ENCODE results near the gene CHCHD6.
A peak's percentile ranks its signal among the peaks of the same experiment; 100 is the strongest.

CHCHD6 gene

DNA sequence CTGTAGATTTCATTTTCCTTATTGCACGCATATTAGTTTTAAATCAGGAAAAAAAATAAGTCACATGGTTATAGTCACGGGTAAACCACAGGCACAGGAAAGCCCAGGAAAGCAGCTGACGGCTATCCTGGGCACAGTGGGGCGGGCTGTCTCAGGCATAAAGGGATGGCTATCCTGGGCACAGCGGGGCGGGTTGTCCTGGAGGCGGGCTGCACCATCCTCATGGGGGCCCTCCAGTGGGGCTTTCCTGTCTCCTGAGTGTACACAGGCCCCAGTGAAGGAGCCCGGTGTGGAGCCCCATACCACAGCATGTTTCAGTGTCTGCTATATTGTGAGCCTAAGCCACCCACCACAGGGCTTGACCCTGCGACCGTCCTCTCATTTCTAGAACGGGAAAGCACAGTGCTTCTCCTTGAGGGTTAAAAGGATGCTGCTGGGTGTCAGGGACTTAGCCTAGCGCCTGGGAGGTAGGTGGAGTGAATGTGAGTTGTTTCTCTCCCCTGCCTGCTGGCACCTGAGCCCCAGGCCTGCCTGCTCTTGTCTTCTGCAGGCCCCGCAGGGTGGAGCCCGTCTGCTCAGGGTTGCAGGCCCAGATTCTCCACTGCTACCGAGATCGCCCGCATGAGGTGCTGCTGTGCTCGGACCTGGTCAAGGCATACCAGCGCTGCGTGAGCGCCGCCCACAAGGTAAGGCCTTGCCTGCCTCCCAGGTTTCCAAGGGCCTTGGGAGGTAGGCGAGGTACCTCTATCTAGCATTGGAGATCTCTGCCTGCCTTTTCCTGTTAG lies 253.0 kb downstream of the CHCHD6 start:
- DNase-seq: no peak

DNA sequence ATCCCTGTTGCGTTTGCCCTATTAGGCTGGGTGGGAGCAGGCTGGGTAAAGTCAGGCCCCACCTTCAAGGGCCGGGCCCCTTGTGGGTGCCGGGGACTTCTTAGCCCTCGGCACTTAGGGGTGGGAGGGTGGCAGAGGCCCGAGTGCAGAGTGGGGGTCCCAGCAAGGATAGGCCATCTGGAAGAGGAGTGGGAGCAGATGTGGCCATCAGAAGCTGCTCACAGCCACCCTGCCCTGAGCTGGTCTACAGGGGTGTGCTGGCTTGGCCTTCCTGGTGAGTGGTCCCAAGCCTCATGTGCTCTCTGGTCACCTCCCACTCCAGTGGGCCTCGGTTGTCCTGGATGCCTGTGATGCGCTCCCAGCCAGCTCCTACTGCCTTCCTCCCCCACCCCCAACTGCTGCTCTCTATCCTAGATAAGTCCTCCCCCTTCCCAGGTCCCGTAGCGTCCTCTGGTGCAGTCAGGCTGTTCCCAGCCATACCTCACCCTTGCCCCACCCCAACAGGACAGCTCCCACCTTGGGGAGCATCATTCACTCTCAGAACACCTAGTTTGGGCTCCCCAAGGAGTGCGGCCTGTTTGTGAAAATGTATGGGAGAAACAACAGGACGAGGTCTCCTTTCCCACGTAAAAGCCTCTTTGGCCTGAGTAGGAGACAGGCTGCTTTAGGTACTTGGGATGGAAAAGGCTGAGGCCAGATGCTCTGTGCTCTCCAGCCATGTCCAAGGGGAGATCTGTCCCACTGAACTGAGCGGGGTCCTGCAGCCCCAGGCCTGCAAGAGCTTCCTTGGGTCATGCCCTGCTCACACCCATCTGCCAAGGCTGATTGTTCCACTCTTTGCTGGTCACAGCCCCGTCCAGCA lies 254.0 kb downstream of the CHCHD6 start:
- no peak for DNase-seq

DNA sequence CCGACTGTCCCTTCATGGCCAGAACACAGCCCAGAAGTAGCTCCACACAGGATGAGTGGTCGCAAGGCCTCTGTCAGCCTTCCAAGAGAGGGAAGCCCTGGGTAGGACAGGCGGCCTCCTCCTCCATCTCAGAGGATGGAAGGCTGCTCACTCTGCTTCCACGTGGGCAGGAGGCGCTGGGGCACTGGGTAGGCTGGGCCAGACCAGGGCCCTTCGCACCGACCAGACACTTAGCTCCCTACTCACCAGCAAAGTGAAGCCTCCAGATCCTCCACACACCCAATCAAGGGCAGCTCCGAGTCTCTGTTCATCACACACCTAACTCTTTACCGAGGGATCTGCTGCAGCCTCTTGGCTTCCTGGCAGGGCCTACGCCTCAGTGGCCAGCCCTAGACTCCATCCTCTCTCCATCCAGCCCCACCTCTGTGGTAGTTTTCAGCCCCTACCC lies 254.6 kb downstream of the CHCHD6 start:
- DNase-seq: no peak

DNA sequence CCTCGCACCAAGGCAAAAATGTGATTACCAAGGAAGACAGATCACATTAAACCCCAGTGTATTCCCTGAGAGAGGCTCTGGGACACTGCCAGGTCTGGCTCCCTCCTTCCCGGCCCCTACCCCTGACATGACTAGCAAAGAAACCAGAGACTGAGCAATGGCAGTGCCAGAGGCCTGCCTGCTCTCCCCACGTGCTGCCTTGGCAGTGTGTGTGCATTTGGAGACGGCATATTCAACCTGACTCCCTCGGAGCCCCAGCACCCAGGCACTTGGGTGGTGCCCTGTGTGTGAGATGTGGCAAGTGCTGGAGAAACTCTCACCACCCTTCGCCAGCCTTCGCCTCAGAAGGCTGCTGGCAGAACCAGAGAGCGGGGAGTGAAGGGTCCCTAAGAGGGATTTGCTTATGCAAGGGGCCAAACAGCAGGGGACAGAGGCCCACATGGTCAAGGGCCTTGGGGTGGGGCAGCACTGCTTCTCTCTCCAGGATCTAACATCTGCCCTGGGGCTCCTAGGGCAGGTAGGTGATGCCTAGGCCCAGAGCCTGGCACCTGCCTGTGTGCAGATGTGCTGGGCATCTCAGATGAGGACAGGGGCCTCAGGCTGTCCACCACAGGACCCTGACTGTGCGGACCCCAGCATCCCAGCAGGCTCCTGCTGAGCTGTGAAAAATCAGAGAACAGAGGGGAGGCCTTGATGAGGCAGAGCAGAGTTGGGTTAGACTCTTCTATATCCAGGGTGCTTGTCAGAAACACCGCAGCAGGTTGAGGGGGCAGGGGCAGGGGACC lies 255.3 kb downstream of the CHCHD6 start:
- DNase-seq: no peak

DNA sequence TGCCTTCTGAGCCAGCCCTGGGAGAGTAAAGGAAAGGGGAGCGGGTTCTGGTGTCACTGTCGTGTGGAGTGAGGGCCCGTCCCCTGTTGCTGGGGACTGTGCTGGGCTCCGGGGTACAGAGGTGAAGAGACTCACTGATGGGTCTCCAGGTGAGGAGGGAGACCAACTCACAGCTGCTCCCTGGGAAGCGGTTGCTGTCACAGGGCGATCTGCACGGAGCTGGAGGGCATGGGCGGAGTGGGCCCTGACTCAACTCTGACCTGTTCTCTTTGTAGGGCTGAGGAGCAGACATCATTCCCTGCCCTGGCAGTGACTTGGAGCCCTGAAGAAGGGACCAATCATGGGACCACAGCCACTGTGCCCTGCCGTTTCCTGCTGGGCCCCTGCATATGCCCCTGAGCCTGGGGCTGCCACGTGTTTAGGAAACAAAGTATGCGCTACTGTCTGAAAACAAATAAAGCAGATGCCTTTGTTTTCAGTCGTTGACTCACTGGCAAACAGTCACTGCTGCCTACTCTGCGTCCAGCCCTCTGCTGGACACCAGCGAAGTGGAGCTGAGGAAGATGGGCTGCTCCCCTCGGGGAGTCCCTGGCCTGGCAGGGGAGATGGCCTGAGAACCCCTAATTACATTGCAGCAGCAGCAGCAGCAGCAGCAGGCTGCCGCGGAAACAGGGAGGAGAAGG lies 256.0 kb downstream of the CHCHD6 start:
- DNase-seq: peak in 16 of 58 donors; percentile 30 to 73 (median 40)

DNA sequence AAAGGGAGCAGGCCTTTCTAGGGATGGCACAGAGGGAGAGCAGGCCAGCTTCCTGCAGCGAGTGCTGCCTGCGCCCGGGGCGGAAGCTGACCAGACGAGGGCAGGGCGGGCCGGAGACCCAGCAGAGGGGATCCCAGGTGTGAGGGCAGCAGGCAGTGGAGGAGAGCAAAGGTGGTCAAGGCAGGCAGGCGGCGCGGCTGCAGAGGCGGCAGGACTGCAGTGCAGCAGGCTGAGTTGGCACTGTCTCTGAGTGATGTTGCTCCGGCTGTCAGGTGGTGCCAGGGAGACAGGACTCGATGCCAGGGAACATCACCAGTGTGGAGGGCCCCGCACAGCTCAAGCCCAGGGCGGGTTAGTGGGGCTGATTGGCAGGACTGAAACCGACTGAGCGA lies 256.6 kb downstream of the CHCHD6 start:
- DNase-seq: peak in 14 of 58 donors; percentile 20 to 73 (median 40)

DNA sequence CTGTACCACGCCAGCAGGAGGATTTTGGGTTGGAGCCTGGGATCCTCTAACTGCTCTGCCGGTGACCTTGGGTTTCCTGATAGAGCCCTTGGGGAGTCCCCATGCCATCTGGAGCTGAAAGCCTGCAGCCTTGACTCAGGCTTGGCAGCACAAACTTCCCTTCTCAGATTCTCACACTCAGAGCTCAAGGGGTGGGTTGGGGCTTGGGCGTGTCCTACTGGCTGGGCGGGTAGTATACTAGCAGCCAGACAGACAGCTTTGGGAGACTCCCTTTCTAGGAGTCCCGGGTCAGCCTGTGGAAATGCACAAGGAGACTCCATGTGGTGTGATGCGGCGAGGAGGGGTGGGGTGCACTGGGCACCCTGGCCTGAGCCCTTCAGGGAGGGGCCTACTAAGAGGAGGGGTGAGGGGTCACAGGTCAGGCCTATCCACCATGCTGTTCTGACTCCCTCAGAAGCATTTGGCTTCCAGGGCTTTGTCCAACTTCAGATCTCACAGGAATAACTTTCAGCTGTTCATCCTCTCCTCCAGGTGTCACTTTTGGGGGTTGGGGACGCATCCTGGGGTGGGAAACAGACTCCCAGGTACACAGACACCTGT lies 257.3 kb downstream of the CHCHD6 start:
- no peak for DNase-seq

DNA sequence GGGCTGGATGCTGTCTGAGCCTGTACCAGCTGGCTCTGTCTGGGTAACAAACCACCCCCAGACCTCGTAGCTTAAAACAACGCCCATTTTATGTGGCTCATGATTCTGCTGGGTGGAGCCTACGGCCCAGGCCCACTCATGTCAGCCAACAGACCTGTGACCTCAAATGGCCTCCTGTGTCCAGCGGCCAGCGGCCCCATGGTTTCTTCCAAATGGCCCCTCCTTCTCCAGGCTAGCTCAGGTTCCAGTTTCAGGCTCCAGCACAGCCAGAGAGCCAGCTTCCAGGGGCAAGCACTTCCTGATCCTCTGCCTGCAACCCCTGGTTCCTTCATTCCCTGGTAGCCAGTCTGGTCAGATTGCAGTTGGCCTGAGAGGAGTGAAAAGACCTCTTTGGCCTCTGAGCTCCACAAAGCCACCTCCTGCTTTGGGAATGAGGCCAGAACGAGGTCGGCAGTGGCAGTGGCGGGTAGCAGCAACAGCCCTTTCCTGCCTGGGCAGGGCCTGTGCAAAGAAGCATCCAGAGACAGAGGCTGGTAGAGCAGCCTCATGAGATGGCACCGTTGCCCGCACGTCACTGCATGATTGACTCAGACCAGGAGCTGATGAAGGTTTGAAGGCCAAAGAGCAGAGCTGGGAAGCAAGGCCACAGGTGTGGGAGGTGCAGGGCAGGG lies 257.9 kb downstream of the CHCHD6 start:
- DNase-seq: no peak

DNA sequence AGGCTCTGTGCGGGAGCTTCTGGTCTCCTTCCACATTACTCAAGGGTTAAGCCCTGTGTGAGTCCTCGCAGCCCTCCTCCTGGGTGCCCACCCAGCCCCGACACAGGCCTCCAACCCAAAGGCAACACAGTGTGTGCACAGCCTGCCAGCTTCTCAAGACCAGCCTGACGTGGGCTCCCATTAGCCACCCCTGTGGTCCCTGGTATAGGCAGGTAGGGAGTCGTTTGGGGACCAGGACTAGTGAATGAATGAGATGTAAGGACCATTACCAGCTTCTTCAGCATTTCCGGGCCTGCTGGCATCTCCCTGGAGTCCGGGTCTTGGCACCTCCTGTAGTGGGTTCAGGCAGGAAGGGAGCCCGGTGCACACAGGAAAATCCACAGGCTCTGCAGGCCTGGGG lies 258.7 kb downstream of the CHCHD6 start:
- no peak for DNase-seq

DNA sequence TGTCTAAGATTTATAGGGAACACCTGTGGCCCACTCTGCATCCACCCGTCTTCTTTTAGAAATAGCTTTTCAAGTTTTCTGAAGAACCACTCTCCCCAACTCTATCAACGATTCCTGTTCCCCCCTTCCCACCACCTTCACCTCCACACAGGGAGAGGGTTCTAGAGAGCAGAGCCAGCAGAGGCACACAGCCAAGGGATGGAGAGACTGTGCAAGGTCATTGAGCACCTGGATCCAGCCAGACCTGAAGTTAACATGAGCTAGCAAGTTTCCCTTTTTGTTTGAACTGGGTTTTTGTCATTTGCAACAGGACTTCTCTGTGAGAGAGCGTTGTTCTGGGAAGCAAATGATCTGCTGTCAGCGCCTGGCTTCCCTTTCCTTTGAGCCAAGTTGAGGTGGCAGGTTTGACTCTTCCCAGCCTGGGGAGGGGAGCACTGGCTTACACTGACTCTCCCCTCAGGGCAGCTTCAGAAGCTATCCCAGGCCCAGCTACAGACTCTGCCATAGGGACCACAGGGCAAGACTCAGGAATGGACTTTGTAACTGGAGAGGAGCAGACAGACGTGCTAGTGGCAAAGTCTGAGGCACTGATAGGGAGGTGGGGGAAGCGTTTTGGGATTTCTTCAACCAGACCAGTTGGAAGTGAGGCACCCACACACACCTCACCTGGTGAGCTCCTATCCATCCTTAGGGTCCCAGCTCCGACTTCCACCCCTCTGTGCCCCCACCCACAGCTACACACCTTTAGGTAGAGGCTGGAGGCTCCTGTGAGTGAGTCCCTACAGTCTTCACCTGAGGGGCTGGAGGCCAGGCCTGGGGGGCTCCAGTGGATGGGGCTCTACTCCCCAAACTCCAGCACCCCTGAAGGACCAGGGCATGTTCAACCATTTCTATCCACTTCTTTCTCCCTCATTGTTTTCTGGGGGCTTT lies 259.5 kb downstream of the CHCHD6 start:
- no peak for DNase-seq

DNA sequence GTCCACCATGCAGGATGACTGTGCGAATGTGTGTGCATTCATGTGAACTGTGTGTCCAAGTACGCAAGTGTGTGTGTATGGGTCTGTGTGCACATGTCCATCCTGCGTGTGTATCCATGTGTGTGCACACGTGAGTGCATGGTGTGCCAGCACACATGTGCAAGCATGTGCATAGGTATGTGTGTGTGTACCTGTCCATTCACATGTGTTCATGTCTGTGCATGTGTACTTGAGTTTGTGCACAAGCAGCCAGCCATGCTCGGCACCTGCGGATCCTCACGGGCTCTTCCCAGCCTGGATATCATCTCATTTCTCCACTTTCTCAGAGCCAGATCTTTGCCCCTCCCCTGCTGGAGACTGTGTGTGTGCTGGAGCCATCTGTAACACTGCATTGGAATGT lies 260.2 kb downstream of the CHCHD6 start:
- no peak for DNase-seq

DNA sequence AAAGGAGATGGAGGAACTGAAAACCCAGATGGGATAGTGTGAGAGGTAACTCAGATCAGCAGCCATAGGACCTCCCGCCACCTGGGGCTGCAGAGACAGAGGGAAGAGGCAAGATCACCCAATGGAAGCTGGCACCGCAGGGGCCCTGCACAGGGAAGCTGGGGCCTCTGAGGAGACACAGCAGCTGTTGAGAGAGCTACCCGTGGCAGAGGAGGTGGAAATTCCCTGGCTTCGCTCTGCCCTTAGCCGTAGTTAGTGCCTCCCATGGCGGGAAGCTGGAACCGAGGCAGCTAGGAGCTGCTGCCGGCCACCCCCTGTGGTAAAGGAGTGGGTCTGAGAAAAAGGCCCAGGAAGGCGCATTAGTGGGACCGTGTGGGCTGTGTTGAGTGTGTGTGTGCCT lies 260.9 kb downstream of the CHCHD6 start:
- DNase-seq: no peak

DNA sequence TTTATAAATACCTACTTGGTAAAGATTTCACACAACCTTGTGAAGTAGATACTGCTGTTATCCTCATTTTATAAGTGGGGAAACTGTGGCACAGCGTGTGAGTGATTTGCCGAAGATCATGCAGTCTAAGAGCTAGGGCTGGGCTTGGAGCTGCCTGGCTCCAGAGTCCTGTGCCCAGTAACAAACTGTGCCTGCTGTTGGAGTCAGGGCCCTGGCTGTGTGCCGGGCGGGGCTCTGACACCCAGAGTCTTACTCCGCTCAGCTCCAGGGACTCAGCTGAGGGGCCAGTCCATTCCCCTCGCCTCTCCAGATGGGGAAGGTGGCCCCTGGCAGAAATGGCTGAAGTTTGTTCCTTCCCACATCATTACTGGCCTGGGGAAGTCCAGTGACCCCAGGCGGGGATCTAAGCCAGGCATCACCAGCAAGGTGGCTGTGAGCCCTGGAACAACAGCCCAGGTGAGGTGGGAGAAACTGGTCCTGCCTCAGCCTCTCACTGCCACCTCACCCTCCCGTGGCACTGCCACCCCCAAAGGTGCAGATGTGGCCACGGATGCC lies 261.6 kb downstream of the CHCHD6 start:
- DNase-seq: no peak

DNA sequence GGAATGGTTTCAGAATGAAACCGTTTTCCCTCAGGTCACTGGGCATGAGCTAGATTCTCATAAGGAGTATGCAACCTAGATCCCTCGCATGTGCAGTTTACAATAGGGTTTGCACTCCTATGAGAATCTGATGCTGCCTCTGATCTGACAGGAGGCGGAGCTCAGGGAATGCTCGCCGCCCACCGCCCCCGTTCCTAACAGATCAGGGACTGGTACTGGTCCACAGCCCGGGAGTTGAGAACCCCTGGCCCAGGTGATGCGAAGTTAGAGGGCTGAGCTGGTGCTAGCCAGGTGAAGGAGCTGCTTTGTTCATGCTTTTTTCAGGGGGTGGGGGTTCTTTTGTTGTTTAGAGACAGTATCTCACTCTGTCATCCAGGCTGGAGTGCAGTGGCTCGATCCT lies 263.3 kb downstream of the CHCHD6 start:
- DNase-seq: no peak

DNA sequence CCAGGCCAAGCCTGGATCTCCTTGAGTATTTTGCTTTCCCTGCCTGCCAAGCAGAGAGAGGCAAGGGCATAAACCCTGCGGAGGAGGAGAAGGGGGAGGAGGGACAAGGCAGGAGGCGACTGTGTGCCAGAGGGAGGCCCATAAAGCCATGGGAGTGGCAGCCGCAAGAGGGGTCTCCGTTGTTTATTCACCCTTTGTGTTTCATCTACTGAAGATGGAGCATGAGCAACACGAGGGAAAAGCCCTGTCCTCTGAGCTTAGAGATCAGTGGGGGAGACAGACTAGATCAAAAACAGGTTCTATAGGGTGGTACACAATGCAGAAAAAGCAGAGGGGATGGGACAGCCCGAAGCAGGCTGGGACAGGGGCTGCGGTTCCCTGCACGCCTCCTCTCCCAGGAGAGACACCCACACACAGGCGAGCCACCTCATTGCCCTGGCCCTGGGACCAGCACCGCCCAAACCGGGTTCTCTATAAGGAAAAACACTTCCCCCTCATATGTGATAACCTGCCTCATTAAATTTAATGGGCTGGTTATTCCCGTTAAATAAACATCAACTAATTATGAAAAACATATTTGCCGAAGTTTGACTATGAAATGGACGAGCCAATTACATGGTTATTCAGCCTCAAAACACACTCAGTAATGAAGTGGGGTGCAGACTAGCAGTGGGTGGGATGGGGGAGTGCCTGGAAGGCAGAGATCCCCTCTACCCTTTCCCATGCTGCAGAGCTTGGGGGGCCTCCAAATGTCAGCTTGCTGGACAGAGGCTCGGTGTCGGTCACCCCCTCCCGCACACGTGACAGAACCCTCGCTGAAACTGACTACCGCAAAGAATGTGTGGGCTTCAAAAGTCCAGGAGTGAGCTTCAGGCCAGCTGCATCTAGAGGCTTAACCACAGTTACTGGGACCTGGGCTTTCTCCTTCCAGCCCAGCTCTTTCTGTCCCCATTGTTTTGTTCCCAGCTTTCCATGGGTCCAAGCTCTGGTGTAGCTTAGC lies 264.7 kb downstream of the CHCHD6 start:
- DNase-seq: no peak

DNA sequence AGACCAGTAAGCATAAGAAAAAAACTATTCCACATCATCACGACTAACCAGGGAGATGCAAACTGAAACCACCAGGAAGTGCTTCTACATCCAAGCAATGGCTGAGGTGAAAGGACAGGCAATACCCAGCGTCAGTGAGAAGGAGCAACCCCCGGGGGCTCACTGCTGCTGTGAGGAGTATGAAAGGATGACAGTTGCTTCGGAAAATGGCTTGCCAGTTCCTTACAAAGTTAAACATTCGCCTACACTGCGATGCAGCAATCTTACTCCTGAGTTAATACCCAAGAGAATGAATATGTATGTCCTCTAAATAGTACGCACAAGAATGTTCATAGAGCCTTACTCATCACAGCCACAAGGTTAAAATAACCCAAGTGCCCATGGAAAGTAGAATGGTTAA lies 265.5 kb downstream of the CHCHD6 start:
- peak in 2 of 58 donors; percentile 14 to 27 for DNase-seq

DNA sequence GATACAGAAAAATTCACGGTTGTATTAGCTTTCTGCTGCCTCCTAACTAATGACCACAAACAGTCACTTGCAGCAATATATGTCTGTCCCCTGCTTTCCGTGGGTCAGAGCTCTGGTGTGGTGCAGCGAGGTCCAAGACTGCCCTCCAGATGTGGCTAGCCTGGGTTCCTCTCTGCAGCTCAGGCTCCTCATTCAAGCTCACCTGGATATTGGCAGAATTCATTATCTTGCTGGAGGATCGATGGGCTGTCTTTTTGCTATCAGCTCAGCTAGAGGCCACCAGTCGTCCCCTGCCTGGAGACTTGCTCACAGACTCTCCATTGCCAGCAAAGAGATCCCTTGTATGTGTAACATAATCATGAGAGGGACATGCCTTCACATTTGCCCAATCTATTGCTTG lies 266.1 kb downstream of the CHCHD6 start:
- DNase-seq: no peak
